Measurements from ENCODE around the gene BICC1.

DNA sequence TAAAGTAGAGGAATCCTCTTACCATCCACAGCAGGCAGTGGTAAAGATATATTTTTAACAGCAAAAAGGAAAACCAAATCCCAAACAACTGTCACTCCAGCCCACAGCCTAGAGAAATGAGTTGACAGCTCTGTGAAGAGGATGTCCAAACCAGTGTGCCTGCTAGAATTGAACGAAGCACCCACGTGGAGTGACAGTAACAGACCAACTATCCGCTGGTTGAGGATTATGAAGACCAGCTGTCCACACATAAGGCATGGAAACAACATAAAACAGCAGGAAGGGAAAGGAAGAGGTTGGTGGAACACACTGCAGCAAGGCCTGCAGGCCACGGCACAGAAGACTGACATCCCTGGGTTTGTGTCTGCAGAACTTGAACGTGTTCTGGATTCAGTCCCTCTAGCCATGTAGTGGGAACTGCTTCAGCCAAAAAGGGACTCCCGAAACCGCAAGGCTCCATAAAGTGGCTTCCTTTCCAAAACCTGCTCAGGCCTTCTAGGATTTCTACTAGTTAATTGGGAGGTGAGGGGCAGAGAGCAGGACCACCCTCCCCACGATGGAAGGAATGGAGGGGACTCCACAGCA is 324.4 kb downstream of the BICC1 start:
- no peak for TF ChIP-seq EZH2phosphoT487 (IDR thresholded peaks at IDR 0.05; ENCODE audit: low read depth, severe bottlenecking, unreplicated experiment)
- TF ChIP-seq, protein P1, sequence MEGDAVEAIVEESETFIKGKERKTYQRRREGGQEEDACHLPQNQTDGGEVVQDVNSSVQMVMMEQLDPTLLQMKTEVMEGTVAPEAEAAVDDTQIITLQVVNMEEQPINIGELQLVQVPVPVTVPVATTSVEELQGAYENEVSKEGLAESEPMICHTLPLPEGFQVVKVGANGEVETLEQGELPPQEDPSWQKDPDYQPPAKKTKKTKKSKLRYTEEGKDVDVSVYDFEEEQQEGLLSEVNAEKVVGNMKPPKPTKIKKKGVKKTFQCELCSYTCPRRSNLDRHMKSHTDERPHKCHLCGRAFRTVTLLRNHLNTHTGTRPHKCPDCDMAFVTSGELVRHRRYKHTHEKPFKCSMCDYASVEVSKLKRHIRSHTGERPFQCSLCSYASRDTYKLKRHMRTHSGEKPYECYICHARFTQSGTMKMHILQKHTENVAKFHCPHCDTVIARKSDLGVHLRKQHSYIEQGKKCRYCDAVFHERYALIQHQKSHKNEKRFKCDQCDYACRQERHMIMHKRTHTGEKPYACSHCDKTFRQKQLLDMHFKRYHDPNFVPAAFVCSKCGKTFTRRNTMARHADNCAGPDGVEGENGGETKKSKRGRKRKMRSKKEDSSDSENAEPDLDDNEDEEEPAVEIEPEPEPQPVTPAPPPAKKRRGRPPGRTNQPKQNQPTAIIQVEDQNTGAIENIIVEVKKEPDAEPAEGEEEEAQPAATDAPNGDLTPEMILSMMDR (IDR thresholded peaks at IDR 0.05; ENCODE audit: poor library complexity), result no peak
